IPS-NIHi7 (cell line): ENCODE data around the gene NPY1R.

ENCODE experiments used
- DNase-seq: peaks from one replicate; pipeline ENCODE4 v3.0.0; 2012; ENCODE audit warnings: mixed read lengths; ENCODE audit errors: extremely low spot score

The NPY1R gene

DNA sequence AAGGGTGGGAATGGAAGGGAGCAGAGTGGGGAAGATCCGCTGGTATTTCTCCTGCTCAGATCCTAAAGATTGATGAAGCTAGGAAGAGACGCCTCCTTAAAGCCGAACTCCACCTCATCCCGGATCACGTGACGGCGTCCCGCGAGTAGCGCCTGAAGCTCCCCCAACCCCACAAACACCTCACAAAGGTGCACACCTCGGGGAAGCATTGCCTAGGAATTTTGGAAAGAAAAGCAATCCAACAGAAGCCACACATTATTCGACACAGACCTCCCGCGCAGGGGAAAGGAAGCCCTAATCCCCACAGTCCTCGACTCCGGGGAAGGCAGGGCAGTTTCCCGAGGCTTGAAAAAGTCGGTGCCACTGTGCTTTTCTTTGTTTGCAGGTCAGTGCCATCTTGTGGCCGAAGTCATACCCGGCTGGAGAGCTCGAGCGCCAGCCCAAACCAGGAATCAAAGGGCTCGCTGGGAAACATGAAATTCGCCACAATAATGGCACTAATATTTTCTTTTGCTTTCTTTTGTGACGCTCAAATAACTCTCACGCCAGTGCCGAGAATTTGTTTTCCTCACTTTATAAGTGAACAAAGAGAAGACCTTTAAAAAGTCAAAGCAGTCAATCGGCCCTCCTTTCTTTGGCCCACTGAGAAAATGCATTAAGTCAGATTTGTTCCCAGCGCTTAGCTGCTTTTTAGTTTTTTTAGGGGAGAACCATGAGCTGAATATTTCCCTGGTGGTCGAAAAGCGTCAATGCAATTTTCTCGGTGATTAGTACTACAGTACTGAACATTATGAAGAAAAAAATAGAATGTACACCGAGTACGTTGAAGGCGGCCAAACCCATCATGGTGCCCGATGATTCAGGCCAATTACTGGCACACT lies at the start of gene NPY1R:
Gene NPY1R, minus strand, starts transcription at position 71 of the 881 bp plus-strand sequence. CDS start 6,042 bp downstream, outside the sequence.
- peak; percentile 84 for DNase-seq

GRCh38 chr4:163380703-163381102 lies 48.3 kb upstream of the NPY1R start:
- no peak for DNase-seq

DNA sequence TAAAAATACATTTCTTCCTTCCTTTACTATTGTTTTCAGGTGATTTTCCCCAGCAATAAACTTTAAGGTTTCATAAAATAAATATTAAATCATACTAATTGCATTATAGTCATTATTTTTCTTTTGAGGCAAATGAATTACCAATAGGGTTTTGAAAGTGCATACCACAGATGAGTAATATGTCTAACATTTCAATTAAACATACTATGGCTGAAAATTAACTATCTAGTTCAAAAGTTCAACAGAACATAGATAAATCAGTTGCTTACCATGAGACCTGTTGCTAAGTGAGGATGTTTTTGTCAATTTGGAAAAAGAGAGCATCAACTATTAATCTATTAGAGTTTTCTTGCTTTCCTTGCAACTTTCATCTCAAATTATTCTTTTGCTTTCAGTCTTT lies 46.3 kb upstream of the NPY1R start:
- DNase-seq: no peak

DNA sequence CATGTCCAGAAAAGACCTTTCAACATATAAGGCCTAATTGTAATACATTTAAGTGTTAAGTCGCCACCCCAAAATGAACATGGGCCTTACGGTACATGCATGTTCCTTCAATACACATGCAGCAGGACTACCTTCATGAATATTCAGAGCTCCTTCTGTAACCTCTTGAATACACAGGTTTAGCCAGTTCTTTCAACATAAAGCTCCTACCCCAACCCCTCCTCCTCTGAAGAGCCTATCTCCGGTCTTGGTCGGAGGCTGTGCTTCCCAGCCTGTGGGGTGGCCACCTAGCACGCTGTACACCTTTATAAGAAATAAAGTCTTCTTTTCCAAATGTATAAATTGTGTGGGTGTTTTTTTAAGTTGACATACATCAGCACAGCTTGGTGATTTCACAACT lies 39.6 kb upstream of the NPY1R start:
- no peak for DNase-seq

DNA sequence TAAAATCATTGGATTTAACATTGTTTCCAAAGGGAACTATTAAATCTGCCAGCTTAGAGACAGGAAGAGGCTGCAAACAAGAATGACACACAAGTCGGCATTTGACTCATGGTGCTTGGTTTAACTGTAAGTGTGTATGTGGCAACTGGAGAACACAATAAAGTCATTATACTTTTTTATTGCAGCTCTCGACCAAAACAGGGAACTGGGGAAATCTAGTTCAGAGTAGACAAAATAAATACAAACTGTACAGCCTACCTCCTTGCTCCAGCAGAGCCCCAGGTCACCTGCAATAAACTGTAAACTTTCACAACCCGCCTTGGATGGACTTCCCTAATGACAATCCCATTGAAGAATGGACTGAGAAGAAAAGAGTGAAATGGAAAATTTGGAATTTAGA lies 35.3 kb upstream of the NPY1R start:
- DNase-seq: no peak

- DNase-seq: no peak
These were observed 23.7 kb upstream of the NPY1R start for GRCh38 chr4:163356104-163356503.

- DNase-seq: no peak
These were observed 20.7 kb upstream of the NPY1R start for GRCh38 chr4:163353054-163353453.

- no peak for DNase-seq
These were observed 18.3 kb upstream of the NPY1R start for GRCh38 chr4:163350672-163351071.

DNA sequence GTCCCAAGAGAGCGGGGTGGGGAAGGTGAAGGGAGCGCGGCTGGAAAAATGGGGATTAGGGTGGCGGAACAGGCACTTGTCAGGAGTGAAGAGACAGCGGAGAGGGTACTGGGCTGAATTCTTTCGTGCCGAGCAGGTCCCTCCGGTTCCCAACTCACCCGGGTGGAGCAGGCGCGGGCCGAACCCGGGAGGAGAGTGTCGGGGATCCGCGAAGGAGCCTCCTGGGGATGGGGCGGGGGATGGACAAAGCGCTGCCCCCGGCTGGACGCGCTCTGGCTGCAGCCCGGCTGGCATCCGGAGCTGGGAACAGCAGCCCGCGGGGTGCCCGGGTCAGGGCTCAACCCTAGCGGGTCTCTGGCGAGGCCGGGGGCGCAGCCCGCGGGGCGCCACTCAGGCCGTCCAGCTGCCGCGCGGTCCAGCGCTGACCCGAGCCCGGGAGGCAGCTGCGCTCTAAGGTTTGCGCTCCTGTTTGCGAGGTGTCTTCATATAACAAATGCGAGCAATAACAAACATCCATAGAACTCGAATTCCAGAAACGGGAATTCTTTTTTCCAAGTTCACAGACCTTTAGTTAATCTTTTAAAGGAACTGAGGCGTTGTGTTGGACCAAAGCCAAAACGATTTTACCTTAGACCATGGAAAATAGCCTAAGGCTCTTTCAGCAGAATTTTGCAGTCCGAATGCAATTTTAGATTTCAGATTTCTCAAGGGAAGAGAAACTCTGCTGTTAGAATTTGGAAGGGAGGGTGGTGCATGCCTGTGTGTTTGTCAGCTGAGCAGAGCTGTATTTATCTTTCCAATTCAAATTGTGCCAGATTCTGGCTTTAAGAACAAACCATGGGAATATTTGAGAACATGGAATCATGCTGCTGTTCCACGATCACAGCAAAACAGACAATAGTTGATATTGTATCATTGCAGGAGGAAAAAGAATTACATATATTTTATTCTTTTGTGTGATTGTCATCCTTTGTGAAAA lies 12.0 kb upstream of the NPY1R start:
- DNase-seq: peak; percentile 54

DNA sequence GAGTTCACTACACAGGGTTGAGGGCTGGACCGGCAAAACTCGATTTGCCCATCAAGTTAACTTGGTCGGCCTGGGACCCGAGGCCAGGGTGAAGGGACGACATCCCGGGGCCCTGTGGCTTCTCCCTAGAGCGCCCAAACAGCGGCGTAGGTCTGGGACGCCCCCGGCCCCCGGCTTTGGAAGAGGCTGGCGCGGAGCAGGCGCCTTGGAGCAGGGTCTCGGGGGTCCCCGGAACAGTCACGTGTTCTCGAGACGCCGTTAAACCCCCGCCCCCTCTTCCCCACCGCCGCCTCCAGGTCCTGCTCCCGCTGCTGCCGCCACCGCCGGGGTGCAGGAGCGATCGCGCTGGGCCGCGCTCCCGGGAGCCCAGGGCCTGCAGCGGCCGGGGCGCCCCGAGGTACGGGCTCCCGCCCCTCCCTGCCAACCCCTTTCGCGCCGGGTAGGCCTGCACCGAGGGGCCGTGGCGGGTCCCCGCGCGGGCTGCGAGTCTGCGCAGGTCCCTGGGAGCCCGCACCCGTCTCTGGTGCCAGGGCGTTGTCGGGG lies 11.3 kb upstream of the NPY1R start, which contains the start of gene NPY5R:
Gene NPY5R, plus strand, starts transcription at position 289 of the 543 bp plus-strand sequence. CDS start 6,382 bp downstream, outside the sequence.
- DNase-seq: peak; percentile 26

- DNase-seq: no peak
These were observed 3.0 kb upstream of the NPY1R start for GRCh38 chr4:163335384-163335783.

DNA sequence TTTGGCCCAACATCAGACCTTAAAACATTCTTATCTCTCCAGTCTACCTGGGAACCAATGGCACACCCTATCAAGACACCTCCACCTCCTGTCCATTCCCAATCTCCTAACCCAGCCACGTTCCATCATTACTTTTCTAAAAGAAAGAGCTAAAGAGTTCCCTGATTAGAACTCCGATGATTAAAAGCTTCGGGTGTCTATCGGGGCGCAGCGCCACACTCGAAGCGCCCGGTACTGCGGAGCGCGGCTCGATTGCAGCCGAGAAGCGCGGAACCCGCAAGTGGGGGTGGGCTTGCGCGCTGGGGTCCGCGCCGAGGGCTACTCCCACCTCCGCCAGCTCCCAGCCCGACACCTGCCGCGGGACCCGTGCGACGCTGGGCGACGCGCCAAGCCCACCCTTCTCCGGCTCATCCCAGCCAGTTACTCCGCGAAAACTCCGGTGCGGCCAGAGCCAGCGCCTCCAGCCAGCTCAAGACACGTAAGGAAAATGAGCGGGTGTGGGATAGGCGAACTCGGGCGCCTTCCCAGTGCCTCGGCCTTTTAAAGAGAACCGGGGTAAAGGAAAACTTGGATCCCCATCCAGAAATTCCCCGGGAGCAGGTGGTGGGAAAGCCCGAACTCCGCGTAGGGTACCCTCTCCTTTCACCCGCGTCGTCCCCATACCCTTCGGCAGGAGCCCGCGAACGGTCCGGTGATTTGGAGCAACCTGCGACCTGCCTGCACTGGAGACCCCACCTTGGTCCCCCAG lies 593 bp downstream of the NPY1R start:
- peak; percentile 46 for DNase-seq

DNA sequence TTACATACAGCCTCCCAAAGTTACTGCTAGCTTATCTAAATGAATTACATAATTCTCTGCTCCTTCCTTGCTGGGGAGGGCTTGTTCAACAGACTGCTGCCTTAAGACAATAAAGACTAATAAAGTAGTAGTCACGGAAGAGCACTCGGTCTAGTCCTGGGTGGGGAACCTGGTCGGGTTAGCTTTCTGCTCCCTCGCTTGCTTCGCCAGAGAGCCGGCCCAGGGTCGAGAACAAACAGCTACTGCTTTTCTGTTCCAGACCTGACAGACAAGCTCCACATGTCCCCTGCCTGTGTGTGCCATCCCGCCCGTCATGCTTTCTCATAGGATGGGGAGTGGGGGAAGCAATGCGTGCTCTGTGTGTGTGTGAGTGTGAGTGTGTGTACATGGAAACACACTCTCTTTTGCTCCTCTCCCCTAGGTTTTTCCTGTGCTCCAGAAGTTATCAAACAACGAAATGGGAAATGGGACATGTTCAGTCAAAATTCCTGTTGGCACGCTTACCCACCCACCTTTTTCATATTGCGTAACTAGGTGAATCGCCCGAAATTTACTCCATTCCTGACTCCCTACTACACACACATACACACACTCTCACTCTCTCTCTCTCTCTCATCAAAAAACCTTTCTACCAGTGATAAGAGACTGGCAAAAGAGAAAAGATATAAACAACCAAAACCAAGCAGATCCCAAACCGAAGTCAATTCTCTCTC lies 1.3 kb downstream of the NPY1R start:
- DNase-seq: no peak

- no peak for DNase-seq
These were observed 15.3 kb downstream of the NPY1R start for GRCh38 chr4:163317110-163317509.

- no peak for DNase-seq
These were observed 22.9 kb downstream of the NPY1R start for GRCh38 chr4:163309466-163309865.

DNA sequence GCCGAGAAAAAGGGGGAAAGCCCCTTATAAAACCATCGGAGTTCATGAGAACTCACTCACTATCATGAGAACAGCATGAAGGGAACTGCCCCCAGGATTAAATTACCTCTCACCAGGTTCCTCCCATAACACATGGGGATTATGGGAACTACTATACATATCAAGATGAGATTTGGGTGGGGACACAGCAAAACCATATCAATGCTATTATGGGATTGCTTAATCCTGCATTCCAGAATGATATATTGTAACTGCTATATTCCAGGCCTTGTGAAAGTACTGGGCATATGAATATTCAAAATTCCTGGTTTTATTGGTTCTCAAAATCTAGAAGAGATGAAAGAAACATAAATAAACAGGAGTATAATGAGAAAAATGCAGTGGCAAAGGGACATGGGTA lies 29.3 kb downstream of the NPY1R start:
- no peak for DNase-seq

GRCh38 chr4:163300445-163300844 lies 32.0 kb downstream of the NPY1R start:
- no peak for DNase-seq

DNA sequence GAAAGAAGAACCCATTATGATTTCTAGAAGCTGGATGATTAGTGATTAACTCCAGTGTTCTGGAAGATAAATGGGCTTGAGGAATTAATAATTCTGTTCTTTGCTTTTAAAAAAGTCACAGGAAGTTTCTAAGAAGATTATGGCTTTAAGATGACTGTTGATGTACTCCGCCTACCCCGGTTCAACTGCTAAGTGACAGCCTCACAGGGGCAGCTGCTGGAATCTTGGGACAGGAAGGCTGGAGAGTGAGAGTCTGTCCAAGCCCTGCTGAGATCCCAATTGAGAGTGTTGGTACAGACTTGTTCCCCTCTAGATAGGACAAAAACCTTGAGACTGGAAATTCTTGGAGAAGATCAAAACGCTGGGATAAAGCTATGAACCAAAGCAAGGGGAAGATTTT lies 37.3 kb downstream of the NPY1R start:
- DNase-seq: no peak

GRCh38 chr4:163284304-163284703 lies 48.1 kb downstream of the NPY1R start:
- no peak for DNase-seq

DNA sequence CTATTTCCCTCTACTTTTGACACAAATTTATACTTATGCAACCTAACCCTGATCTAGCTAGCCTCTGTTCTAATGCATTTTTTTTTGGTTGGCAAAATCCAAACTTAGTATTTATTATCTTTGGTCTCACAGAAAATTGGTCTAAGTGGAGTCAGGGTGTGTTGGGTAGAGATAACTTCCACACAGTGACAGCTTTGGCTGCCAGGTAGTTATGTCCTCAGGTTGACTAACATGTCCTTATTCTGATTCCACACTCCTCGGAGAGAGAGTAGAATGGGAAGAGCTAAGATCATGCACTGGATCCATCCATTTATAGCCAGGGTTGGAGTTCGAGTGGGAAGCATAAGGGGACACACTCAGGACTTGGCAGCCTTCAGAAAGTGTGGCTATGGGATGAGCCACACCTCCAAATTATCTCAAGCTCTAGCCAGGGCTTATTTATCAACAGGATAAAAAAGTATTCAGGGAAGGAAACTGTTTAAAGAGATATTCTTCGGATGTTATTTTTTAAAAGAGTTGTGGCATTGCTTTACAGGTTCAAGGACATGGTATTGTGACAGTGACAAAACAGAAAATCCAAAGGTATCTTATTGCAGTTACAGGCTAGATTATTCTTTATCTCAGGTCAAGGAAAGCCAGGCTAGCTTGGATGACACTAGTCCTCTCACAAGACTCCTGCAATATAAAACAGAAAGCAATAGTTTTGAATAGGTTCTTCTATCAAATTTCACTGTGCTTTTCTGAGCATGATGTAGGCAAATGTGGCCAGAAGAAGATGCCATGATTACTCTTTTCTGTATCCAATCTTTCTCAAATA lies 51.5 kb downstream of the NPY1R start:
- no peak for DNase-seq
